Rectal smooth muscle tissue (tissue), 1 donor: Measurements from ENCODE around the gene ZNF771.
A peak's percentile ranks its signal among the peaks of the same experiment; 100 is the strongest.

Source experiments
- H3K27ac ChIP-seq: one replicate; pipeline ENCODE4 v1.7.0; 2013; ENCODE audit warnings: low read depth, low read length, inconsistent platforms
- H3K27me3 ChIP-seq: one replicate; pipeline ENCODE4 v1.7.0; 2013; ENCODE audit warnings: low read length; ENCODE audit not compliant: control insufficient read depth, insufficient read depth
- H3K36me3 ChIP-seq: one replicate; pipeline ENCODE4 v1.7.0; 2013; ENCODE audit warnings: low read length; ENCODE audit not compliant: control insufficient read depth, insufficient read depth
- H3K4me1 ChIP-seq: one replicate; pipeline ENCODE4 v1.7.0; 2013; ENCODE audit warnings: low read length; ENCODE audit not compliant: control insufficient read depth, insufficient read depth
- H3K4me3 ChIP-seq: one replicate; pipeline ENCODE4 v1.7.0; 2013; ENCODE audit warnings: low read length
- H3K9ac ChIP-seq: one replicate; pipeline ENCODE4 v1.7.0; 2013; ENCODE audit warnings: low read length

The ZNF771 gene

DNA sequence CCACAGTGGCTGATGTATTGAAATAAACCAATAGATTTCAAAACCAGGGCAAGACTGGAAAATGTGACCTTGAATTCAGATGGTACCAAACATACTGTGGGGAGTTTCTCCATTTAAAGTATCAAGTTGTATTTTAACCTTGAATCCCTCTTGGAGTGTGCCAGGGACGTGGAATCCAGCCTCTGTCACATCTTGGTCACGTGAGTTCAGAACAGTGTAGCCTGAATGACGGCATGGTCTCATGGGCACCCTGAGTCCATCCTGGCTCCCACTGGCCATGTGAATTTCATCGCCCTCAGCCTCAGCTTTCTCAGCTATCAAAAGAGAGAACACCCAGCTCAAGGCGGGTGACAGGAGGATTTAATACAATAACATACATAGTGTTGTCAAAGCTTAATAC lies 6.8 kb downstream of the ZNF771 start:
- no peak overlapping the region for H3K9ac ChIP-seq
- no peak overlapping the region for H3K4me3 ChIP-seq
- H3K27ac ChIP-seq, result no peak overlapping the region
- peaks cover 6% of the 10 kb centered on the region for H3K4me1 ChIP-seq
- H3K27me3 ChIP-seq, result no peaks in the 10 kb centered on the region
- peaks cover 16% of the 10 kb centered on the region for H3K36me3 ChIP-seq

GRCh38 chr16:30416047-30416603 lies 8.7 kb downstream of the ZNF771 start:
- Histone ChIP-seq H3K36me3 (peaks cover 20% of the 10 kb centered on the region), H3K27me3 (no peaks in the 10 kb centered on the region), H3K27ac (no peak overlapping the region), H3K4me3 (no peak overlapping the region), H3K4me1 (no peaks in the 10 kb centered on the region), H3K9ac (no peak overlapping the region)

DNA sequence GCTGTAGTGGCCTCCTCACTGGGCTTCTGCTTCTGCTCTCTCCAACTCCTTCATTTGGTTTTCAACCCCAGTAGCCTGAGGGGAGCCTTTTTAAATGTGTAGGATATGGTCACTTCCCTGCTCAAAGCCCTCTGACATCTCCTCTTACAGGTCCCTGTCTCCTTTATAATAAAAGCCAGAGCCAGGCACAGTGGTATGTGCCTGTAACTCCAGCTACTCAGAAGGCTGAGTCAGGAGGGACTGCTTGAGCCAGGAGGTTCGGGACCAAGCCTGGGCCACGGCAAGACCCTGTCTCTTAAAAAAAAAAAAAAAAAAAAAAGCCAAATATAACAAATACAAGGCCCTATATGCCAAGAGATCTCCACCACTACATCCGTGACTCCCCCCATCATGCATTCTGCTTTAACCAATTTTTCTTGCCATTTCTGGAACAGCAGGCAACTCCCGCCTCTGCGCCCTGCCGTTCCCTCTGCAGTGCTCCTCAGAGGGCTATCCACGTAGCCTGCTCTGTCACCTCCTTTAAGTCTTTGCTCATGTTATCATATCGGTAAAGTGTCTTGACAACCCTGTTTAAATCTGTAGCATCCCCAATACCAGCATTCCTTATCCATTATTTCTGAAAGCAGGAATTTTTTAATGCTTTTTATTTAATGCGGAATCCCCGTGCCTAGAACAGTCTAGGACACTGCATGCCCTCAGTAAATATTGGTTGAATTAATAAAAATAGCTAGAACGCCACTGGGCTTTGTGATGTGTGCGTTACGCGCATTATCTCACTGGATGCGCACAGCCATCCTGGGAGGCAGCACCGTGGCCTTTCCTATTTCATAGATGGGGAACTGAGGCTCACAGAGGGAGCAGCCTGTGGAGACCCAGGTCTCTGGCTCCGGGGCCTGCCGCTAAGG lies 9.5 kb downstream of the ZNF771 start:
- Histone ChIP-seq H3K9ac (peak overlapping the region; percentile 53), H3K27ac (peak overlapping the region; percentile 82), H3K27me3 (no peaks in the 10 kb centered on the region), H3K4me3 (peak overlapping the region; percentile 66), H3K36me3 (peaks cover 16% of the 10 kb centered on the region), H3K4me1 (no peaks in the 10 kb centered on the region)

DNA sequence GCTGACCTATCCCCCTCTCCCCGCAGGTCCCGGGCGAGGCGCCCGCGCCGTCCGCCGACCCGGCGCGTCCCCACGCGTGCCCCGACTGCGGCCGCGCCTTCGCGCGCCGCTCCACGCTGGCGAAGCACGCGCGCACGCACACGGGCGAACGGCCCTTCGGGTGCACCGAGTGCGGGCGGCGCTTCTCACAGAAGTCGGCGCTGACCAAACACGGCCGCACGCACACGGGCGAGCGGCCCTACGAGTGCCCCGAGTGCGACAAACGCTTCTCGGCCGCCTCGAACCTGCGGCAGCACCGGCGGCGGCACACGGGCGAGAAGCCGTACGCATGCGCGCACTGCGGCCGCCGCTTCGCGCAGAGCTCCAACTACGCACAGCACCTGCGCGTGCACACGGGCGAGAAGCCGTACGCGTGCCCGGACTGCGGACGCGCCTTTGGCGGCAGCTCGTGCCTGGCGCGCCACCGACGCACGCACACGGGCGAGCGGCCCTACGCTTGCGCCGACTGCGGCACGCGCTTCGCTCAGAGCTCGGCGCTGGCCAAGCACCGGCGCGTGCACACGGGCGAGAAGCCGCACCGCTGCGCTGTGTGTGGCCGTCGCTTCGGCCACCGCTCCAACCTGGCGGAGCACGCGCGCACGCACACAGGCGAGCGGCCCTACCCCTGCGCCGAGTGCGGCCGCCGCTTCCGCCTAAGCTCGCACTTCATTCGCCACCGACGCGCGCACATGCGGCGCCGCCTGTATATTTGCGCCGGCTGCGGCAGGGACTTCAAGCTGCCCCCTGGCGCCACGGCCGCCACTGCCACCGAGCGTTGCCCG lies 10.3 kb downstream of the ZNF771 start:
- Histone ChIP-seq H3K4me1 (no peaks in the 10 kb centered on the region), H3K9ac (no peak overlapping the region), H3K27ac (peak overlapping the region; percentile 82), H3K27me3 (no peaks in the 10 kb centered on the region), H3K36me3 (peaks cover 16% of the 10 kb centered on the region), H3K4me3 (peak overlapping the region; percentile 66)

- Histone ChIP-seq H3K9ac (no peak overlapping the region), H3K4me3 (peak overlapping the region; percentile 66), H3K36me3 (peaks cover 15% of the 10 kb centered on the region), H3K27me3 (no peaks in the 10 kb centered on the region), H3K4me1 (no peaks in the 10 kb centered on the region), H3K27ac (peak overlapping the region; percentile 74)
Observed at GRCh38 chr16:30418350-30419181, 11.2 kb downstream of the ZNF771 start.

GRCh38 chr16:30421010-30421409 lies 13.6 kb downstream of the ZNF771 start:
- no peak overlapping the region for H3K27ac ChIP-seq
- no peaks in the 10 kb centered on the region for H3K4me1 ChIP-seq
- no peaks in the 10 kb centered on the region for H3K27me3 ChIP-seq
- peaks cover 7% of the 10 kb centered on the region for H3K36me3 ChIP-seq
- H3K9ac ChIP-seq, result no peak overlapping the region
- no peak overlapping the region for H3K4me3 ChIP-seq

DNA sequence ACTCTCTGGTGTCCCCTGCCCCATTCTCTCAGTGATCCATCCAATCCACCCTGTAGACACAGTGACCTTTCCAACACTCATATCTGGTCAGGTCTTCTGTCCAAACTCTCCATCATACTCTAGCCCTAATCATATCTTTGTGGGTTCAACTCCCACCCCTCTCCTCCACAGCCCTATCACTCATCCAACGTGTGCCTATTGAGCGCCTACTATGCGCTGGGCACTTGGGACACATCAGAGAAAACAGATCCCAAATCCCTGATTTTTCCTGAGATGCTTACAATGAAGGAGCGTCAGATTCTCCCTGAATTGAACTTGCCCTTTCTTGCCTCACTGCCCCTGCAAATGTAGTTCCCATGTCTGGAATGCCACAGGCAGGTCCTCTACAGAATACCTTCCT lies 20.6 kb downstream of the ZNF771 start:
- no peaks in the 10 kb centered on the region for H3K36me3 ChIP-seq
- H3K27ac ChIP-seq, result no peak overlapping the region
- H3K4me3 ChIP-seq, result no peak overlapping the region
- no peaks in the 10 kb centered on the region for H3K27me3 ChIP-seq
- peaks cover 9% of the 10 kb centered on the region for H3K4me1 ChIP-seq
- no peak overlapping the region for H3K9ac ChIP-seq

- H3K27me3 ChIP-seq, result no peaks in the 10 kb centered on the region
- peak overlapping the region; percentile 66 for H3K27ac ChIP-seq
- H3K9ac ChIP-seq, result peak overlapping the region; percentile 71
- H3K4me3 ChIP-seq, result peak overlapping the region; percentile 78
- peaks cover 9% of the 10 kb centered on the region for H3K4me1 ChIP-seq
- H3K36me3 ChIP-seq, result no peaks in the 10 kb centered on the region
Observed at GRCh38 chr16:30429418-30429677, 21.9 kb downstream of the ZNF771 start.

DNA sequence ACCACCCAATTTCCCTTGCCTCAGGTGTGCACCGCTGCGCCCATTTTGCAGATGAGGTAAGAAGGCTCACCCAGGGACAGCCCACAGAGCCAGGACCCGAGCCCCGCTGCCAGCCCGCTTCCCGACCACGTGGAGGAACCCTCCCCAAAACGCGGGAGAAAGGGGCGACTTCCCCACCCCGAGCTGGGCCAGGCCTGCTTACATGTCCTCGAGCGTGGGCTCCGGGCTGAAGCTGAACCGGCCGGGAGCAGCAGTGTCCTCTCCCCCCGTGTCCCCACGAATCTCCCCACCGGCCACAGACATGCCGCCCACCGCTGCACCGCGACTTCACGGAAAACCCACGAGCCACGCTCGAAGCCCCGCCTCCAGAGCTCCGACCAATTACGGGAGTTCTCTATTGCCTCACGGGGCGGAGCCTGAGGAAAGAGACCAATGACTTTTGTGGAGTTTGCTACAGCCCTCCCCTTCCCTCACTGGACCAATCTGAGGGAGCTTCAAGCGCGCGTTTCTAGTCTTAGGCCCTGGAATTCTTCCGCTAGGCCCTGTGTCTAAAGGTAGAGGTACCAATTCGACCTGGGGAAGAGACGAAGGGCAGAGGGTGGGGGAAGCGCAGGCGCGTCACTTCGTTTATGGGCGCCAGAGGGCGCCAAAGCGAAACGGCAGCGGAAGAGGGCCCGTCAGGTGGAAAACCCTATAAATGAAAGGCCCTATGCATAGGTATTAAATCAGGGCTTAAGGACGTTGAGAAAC lies 22.4 kb downstream of the ZNF771 start, which contains the start of gene DCTPP1:
DCTPP1 (minus strand) TSS at position 353 of the 750 bp plus-strand sequence; CDS start at position 303, 50 bp downstream.
- Histone ChIP-seq H3K4me3 (peak within 1 kb of the TSS; percentile 78), H3K9ac (peak within 1 kb of the TSS; percentile 71), H3K27ac (peak within 1 kb of the TSS; percentile 66), H3K4me1 (peaks cover 9% of the 10 kb centered on the region), H3K36me3 (no peaks in the 10 kb centered on the region), H3K27me3 (no peaks in the 10 kb centered on the region)

GRCh38 chr16:30430428-30430970 lies 23.1 kb downstream of the ZNF771 start:
- Histone ChIP-seq H3K27me3 (no peaks in the 10 kb centered on the region), H3K9ac (peak overlapping the region; percentile 57), H3K4me1 (peaks cover 9% of the 10 kb centered on the region), H3K4me3 (peak overlapping the region; percentile 52), H3K27ac (peak overlapping the region; percentile 66), H3K36me3 (no peaks in the 10 kb centered on the region)

GRCh38 chr16:30434852-30435251 lies 27.4 kb downstream of the ZNF771 start:
- Histone ChIP-seq H3K27me3 (no peaks in the 10 kb centered on the region), H3K9ac (no peak overlapping the region), H3K27ac (no peak overlapping the region), H3K4me1 (peaks cover 4% of the 10 kb centered on the region), H3K36me3 (no peaks in the 10 kb centered on the region), H3K4me3 (no peak overlapping the region)
